Psoas muscle (tissue), 8 donors: ENCODE results near the gene TAF11L5. TPM values are rescaled to one million over a fixed set of nuclear protein-coding genes. Genes with fewer than 3 reads are reported as not detected.
"Not testable (repeated sequence)": the region's sequence is repeated elsewhere in the genome, so short reads cannot be mapped to it uniquely, and the experiment has no call there.

Experiments
- ATAC-seq, 4 donors: fragments of 200-7000 bp; cut with Tn5 transposase; one replicate each; pipeline ENCODE4 v1.9.1; 2020; ENCODE audit warnings: moderate library complexity in 3 of 4, mild to moderate bottlenecking in 2 of 4
- DNase-seq, 2 donors: peaks; one replicate each; pipeline ENCODE4 v3.0.0-alpha.2; 2020
- H3K27ac ChIP-seq: fragments of 200-600 bp; one replicate; pipeline ENCODE4 v1.8.0; 2022
- H3K27me3 ChIP-seq, 3 donors: fragments of 200-600 bp in 1 of 3; one replicate each; pipeline versions ENCODE4 v1.6.1 to v1.8.0; 2013 to 2022; ENCODE audit warnings: low read length in 2 of 3, mild to moderate bottlenecking in 2 of 3, moderate library complexity in 1 of 3; ENCODE audit not compliant: insufficient read depth in 3 of 3
- H3K36me3 ChIP-seq, 2 donors: fragments of 200-600 bp in 1 of 2; one replicate each; pipeline versions ENCODE4 v1.6.1 to v1.8.0; 2013 to 2022; ENCODE audit warnings: low read depth in 1 of 2, mild to moderate bottlenecking in 1 of 2, moderate library complexity in 1 of 2; ENCODE audit not compliant: insufficient read depth in 1 of 2
- H3K4me1 ChIP-seq: fragments of 200-600 bp; one replicate; pipeline ENCODE4 v1.8.0; 2022
- H3K4me3 ChIP-seq: fragments of 200-600 bp; one replicate; pipeline ENCODE4 v1.8.0; 2022; ENCODE audit warnings: mild to moderate bottlenecking
- H3K9me3 ChIP-seq: fragments of 200-600 bp; one replicate; pipeline ENCODE4 v1.8.0; 2022
- CTCF ChIP-seq: fragments of 200-600 bp; IDR thresholded peaks from one replicate; pipeline ENCODE4 v1.8.0; 2022; ENCODE audit warnings: antibody characterized with exemption
- WGBS, 3 donors: extraction: QIAGEN DNeasy Blood & Tissue Kit; methylation state at CpG; one replicate each; pipeline versions ENCODE4 v1.1.6 to v1.1.7; 2013; 5-methylcytosine and 5-hydroxymethylcytosine counted together
- intact Hi-C, 2 donors: fragments of 100-400 bp; cut with DNase I; formaldehyde crosslinking; loops; one replicate each; pipeline versions ENCODE4 v1.11.0 to v1.14.2; 2022
- polyA plus RNA-seq, 3 donors: library from polyadenylated mRNA; stranded (reverse); fragments of 200-250 nt; gene quantifications; one replicate each; pipeline ENCODE4 v1.2.3, GENCODE V29; 2013
- total RNA-seq, 4 donors: library from RNA; stranded (reverse); fragmentation: NEBNext Ultra II Directional in 2 of 4; extraction: Animal tissue kit (Norgen Biotek cat#: 25700) in 2 of 4; gene quantifications; one replicate each; pipeline versions ENCODE4 v1.2.1 to v1.2.4, GENCODE V29; 2021 to 2023
- donor health status: healthy with polysubstance abuse.
- donor health status: DM: no; HTN: no; CAD: no; lungs with moderate emphysema.
- donor health status: Bipolar disorder and iron deficiency.
- donor health status: healthy.
- donor health status: DM: yes; HTN: yes; CAD: no.
- donor health status: DM: no; HTN: no; CAD: no.
- donor health status: DM: no; HTN: no; CAD: no.
- donor health status: DM: yes; HTN: yes; CAD: no.

The TAF11L5 gene
- total and polyA plus RNA-seq, 7 donors: not detected

- WGBS, 3 donors: 85 to 100% (median 91%) methylated on average over 1 of the region's 1 CpG
- intact Hi-C loops: no loop called here
- TF ChIP-seq CTCF: no peak
- H3K9me3 ChIP-seq: no peaks in the 10 kb centered on the region
- no peaks in the 10 kb centered on the region for H3K36me3 ChIP-seq
- no peaks in the 10 kb centered on the region for H3K27me3 ChIP-seq
- ATAC-seq (no peak), DNase-seq (no peak)
- no peaks in the 10 kb centered on the region for H3K4me1 ChIP-seq
- no peak overlapping the region for H3K4me3 ChIP-seq
- no peak overlapping the region for H3K27ac ChIP-seq
Measured at GRCh38 chr5:17487174-17487512, 37.9 kb upstream of the TAF11L5 start.

GRCh38 chr5:17491257-17491656 is 33.8 kb upstream of the TAF11L5 start:
- H3K9me3 ChIP-seq, H3K4me3 ChIP-seq, H3K36me3 ChIP-seq, ATAC-seq, intact Hi-C loops, H3K27ac ChIP-seq, DNase-seq, H3K4me1 ChIP-seq, H3K27me3 ChIP-seq: not testable (repeated sequence)
- 95 to 97% (median 96%) methylated on average over 19 to 22 of the region's 23 CpGs for WGBS, 3 donors

GRCh38 chr5:17492770-17493169 is 32.3 kb upstream of the TAF11L5 start:
- intact Hi-C loops: no loop called here
- Histone ChIP-seq H3K4me3 (no peak overlapping the region), H3K9me3 (no peaks in the 10 kb centered on the region), H3K36me3 (no peaks in the 10 kb centered on the region), H3K27me3 (no peaks in the 10 kb centered on the region), H3K27ac (no peak overlapping the region), H3K4me1 (no peaks in the 10 kb centered on the region)
- DNase-seq (no peak), ATAC-seq (no peak)
- no peak for TF ChIP-seq CTCF
- 86 to 93% (median 93%) methylated on average over 3 of the region's 3 CpGs for WGBS, 3 donors

GRCh38 chr5:17497446-17497845 is 27.6 kb upstream of the TAF11L5 start:
- H3K36me3 ChIP-seq: no peaks in the 10 kb centered on the region
- 72 to 77% (median 73%) methylated on average over 4 of the region's 4 CpGs for WGBS, 3 donors

GRCh38 chr5:17497931-17498330 is 27.1 kb upstream of the TAF11L5 start, which contains the start of gene TAF11L2:
Gene TAF11L2, plus strand, starts transcription at chr5:17498231.
- 81 to 83% (median 82%) methylated on average over 8 of the region's 8 CpGs for WGBS, 3 donors
- H3K4me1 ChIP-seq, intact Hi-C loops, H3K27ac ChIP-seq, H3K27me3 ChIP-seq, ATAC-seq, H3K4me3 ChIP-seq, H3K9me3 ChIP-seq, DNase-seq, H3K36me3 ChIP-seq: not testable (repeated sequence)

More at GRCh38 chr5:17497446-17497845, 27.6 kb upstream of the TAF11L5 start:
- Histone ChIP-seq H3K27ac (no peak overlapping the region), H3K9me3 (no peaks in the 10 kb centered on the region), H3K4me1 (no peaks in the 10 kb centered on the region), H3K4me3 (no peak overlapping the region), H3K27me3 (no peaks in the 10 kb centered on the region)
- no peak for TF ChIP-seq CTCF
- no peak for DNase-seq
- intact Hi-C loops: no loop called here
- ATAC-seq: no peak

GRCh38 chr5:17511775-17512325 is 13.2 kb upstream of the TAF11L5 start:
- DNase-seq (no peak), ATAC-seq (no peak)
- no peak for TF ChIP-seq CTCF
- no peaks in the 10 kb centered on the region for H3K36me3 ChIP-seq
- H3K27me3 ChIP-seq: no peaks in the 10 kb centered on the region
- intact Hi-C loops: no loop called here
- H3K4me3 ChIP-seq: no peak overlapping the region
- H3K4me1 ChIP-seq: no peaks in the 10 kb centered on the region
- H3K27ac ChIP-seq: no peak overlapping the region
- H3K9me3 ChIP-seq: no peaks in the 10 kb centered on the region
- 88 to 91% (median 89%) methylated on average over 17 of the region's 17 CpGs for WGBS, 3 donors

- H3K27me3 ChIP-seq, H3K36me3 ChIP-seq, intact Hi-C loops, ATAC-seq, H3K4me1 ChIP-seq, H3K4me3 ChIP-seq, H3K27ac ChIP-seq, H3K9me3 ChIP-seq: not testable (repeated sequence)
- peak in 1 of 2 donors; percentile 49 for DNase-seq
- WGBS, 3 donors: 74 to 80% (median 79%) methylated on average over 8 of the region's 12 CpGs
Measured at GRCh38 chr5:17517526-17517925, 7.5 kb upstream of the TAF11L5 start.

GRCh38 chr5:17518067-17518466 is 7.0 kb upstream of the TAF11L5 start, which contains the start of gene TAF11L3:
Gene TAF11L3, plus strand, starts transcription at chr5:17518367.
- H3K27ac ChIP-seq, H3K36me3 ChIP-seq, intact Hi-C loops, ATAC-seq, H3K4me1 ChIP-seq, DNase-seq, H3K4me3 ChIP-seq, H3K9me3 ChIP-seq, H3K27me3 ChIP-seq: not testable (repeated sequence)
- no CpG with 5 or more reads among the region's 15 CpGs for WGBS, 3 donors
